GM20000 (cell line): Measurements from ENCODE around the gene DMRTA1.
"Not testable (repeated sequence)": the region's sequence is repeated elsewhere in the genome, so short reads cannot be mapped to it uniquely, and the experiment has no call there.

ENCODE experiments used
- DNase-seq: peaks from one replicate; pipeline ENCODE4 v3.0.0; 2012; ENCODE audit warnings: low spot score
- TF ChIP-seq, protein P1 (sequence below): IDR thresholded peaks from 2 replicates; pipeline ENCODE4 v1.5.1; 2012; ENCODE audit warnings: mild to moderate bottlenecking, control low read depth; ENCODE audit errors: extremely low read depth, missing control alignments

The DMRTA1 gene

DNA sequence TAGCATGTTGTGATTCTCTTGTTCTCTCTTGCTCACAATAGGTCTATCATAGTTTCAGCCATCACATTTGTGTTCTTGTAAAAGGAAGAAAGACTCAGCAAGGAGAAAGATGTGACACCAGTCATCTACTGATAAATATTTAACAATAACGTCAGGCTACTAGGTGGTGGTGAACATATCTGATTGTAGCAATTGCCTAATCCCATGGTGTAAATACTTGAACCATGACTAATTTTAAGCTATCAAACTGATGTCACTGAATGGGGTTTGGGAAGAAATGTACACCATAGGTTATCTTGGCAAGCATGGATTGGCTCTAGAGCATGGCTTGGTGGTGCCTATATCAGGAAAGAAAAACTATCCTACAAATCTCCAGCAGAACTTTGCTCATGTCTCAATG is 16.6 kb downstream of the DMRTA1 start:
- TF ChIP-seq, protein P1, sequence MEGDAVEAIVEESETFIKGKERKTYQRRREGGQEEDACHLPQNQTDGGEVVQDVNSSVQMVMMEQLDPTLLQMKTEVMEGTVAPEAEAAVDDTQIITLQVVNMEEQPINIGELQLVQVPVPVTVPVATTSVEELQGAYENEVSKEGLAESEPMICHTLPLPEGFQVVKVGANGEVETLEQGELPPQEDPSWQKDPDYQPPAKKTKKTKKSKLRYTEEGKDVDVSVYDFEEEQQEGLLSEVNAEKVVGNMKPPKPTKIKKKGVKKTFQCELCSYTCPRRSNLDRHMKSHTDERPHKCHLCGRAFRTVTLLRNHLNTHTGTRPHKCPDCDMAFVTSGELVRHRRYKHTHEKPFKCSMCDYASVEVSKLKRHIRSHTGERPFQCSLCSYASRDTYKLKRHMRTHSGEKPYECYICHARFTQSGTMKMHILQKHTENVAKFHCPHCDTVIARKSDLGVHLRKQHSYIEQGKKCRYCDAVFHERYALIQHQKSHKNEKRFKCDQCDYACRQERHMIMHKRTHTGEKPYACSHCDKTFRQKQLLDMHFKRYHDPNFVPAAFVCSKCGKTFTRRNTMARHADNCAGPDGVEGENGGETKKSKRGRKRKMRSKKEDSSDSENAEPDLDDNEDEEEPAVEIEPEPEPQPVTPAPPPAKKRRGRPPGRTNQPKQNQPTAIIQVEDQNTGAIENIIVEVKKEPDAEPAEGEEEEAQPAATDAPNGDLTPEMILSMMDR = no peak
- no peak for DNase-seq

DNA sequence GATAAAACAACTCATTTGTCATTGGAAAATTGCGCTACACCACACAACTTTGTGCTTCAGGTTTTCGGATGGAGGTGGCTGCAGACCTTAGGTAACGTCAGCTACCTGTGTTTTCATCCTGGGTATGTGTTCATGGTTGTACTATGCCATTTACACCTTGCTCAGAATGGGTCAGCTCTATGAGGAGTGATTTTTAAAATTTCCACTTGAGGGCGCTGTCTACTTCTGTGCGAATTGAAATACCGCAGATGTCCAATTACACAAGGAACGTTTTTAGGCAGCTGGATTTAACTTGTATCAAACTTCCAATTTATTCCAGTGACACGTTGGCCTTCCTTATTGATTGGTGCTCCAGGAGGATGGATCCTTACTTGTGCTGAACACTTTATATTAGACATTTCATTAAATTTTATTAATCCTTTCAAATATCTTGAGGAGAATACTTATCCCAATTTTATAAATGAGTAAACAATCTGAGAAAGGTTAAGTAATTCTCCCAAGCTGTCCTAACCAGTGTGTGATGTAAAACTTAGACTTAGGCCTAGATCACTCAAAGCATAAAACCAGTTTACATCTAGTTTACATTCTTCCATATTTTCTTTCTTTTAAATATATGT is 23.4 kb downstream of the DMRTA1 start:
- TF ChIP-seq, protein P1 = no peak
- no peak for DNase-seq

DNA sequence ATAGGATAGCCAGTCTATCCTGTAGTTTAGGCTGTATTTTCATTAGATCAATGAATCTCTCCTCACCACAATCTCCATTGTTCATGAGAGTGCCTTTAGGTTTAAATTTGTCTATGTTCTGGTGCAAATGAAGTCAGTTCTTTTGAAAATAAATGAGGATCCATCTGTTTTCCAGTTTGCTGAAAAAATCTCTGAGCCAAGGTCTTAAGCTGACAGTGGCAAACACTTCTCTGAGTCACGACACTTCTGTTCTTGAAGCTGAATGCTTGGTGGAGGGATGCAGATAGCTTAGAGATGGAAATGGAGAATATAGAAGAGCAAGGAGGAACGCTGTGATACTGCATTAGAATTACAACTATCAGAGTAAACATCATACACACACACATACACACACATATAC is 34.9 kb downstream of the DMRTA1 start:
- TF ChIP-seq, protein P1 = no peak
- DNase-seq = no peak

DNA sequence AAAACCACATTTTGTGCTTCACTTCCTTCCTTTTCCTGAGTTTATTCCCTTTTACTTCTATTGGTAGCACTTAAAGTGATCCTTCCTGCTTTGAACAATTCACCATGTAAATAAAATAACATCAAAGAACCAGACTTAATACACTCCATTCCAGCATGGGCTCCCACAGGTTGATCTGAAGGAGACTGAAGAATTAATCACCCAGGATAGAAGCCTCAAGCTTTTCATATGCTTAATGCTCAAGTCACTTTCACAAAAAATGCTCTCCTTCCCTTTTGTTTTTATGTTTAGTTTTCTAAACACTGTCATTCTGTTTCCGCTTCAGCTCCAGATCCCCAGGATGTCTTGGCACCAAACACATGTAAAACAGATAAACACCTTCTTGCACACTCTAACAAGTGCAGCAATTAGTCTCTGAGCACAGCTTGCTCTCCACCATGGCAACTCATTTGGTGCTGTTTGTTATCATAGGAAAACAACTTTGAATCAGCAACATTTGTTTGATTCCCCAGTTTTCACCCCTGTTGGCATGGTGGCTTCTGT is 37.0 kb downstream of the DMRTA1 start:
- no peak for DNase-seq

DNA sequence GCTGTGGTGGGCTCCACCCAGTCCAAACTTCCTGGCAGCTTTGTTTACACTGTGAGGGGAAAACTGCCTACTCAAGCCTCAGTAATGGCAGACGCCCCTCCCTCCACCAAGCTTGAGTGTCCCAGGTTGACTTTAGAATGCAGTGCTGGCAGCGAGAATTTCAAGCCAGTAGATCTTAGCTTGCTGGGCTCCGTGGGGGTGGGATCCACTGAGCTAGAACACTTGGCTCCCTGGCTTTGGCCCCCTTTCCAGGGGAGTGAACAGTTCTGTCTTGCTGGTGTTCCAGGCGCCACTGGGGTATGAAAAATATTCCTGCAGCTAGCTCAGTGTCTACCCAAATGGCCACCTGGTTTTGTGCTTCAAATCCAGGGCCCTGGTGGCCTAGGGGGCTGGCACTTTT is 49.6 kb downstream of the DMRTA1 start:
- not testable (repeated sequence) for DNase-seq

More for the DNA sequence above, 37.0 kb downstream of the DMRTA1 start:
- TF ChIP-seq, protein P1 = no peak
